ENCODE results near the gene TRMU. TPM values are rescaled to one million over a fixed set of nuclear protein-coding genes. Genes with fewer than 3 reads are reported as not detected.

TRMU gene
- total and polyA plus RNA-seq, 2 of the 4 experiments (the other 2 are of a cell fraction): 19.0 to 36.4 TPM

DNA sequence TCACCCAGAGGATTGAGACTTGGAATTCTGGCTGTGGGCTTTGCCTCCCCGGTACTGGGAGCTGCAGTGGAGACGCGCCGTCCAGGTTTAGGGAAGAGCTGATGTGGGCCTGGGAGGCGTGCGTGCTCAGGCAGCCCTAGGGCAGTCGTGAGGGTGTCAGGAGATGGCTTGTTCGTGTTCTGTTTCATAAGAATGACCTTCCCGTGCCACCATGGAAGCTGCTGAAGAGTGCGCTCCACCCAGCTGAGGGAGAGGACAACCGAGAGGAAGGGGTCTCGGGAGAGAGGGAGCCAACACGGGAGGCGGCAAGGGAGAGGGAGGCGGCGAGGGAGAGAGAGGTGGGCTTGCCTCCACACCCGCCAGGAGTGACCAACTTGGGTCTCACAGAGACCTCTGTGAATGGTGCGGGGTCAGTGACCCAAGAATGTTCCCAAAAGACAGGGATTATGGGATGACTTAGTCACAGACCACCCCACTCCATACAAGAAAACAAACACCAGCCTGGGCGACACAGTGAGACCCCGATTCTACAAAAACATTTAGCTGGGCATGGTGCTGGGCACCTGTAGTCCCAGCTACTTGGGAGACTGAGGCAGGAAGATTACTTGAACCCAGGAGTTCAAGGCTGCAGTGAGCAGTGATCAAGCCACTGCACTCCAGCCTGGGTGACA is 14.7 kb upstream of the TRMU start:
- Histone ChIP-seq H4K91ac (ENCODE audit: insufficient read depth, low read depth, low read length) (no peak overlapping the region), H3K14ac (replicated peaks; ENCODE audit: low read depth, low read length) (no peak overlapping the region), H3K56ac (ENCODE audit: extremely low read depth, insufficient read depth, low read length) (no peak overlapping the region), H3K9me1 (ENCODE audit: insufficient read depth, low read length) (no peaks in the 10 kb centered on the region; the same call in 1 of the 2 replicates), H3K9me3 (ENCODE audit: control insufficient read depth, insufficient read depth, low read length) (no peaks in the 10 kb centered on the region), H2AFZ (replicated peaks; ENCODE audit: low read length, poor library complexity) (no peak overlapping the region), H3K27ac (ENCODE audit: insufficient read depth, low read length) (no peak overlapping the region), H4K8ac (ENCODE audit: low read depth in 2 of 2, low read length in 2 of 2) (no peak overlapping the region), H3K18ac (ENCODE audit: low read depth, low read length) (no peak overlapping the region), H2BK20ac (ENCODE audit: low read depth, low read length) (no peak overlapping the region), H3K4ac (ENCODE audit: low read depth, low read length) (no peak overlapping the region), H2BK5ac (ENCODE audit: low read depth, low read length, poor library complexity, severe bottlenecking) (no peak overlapping the region), H3K4me2 (ENCODE audit: low read depth, low read length) (no peak overlapping the region), H3K79me1 (ENCODE audit: low read depth in 1 of 2, low read length in 2 of 2) (peaks cover 27 to 48% of the 10 kb centered on the region in 2 experiments), H3K9ac (ENCODE audit: low read depth, low read length) (no peak overlapping the region), H3K27me3 (ENCODE audit: control insufficient read depth, insufficient read depth, low read length) (no peaks in the 10 kb centered on the region), H3K36me3 (ENCODE audit: control insufficient read depth, insufficient read depth, low read length) (peaks cover 23% of the 10 kb centered on the region), H3K23ac (ENCODE audit: low read depth, low read length) (no peak overlapping the region), H3K4me3 (ENCODE audit: insufficient read depth, low read depth, low read length) (no peak overlapping the region), H2AK5ac (ENCODE audit: low read depth, low read length) (no peak overlapping the region), H2BK15ac (ENCODE audit: low read depth, low read length) (no peak overlapping the region), H4K5ac (ENCODE audit: low read depth, low read length) (no peak overlapping the region), H4K20me1 (ENCODE audit: insufficient read depth, low read length) (no peaks in the 10 kb centered on the region; the same call in 1 of the 2 replicates), H2AK9ac (replicated peaks; ENCODE audit: low read depth, low read length, poor library complexity) (no peak overlapping the region), H2BK120ac (ENCODE audit: low read depth, low read length) (no peak overlapping the region), H3K4me1 (ENCODE audit: control insufficient read depth, insufficient read depth, low read length) (no peaks in the 10 kb centered on the region)
- dilution Hi-C loops (cut with HindIII; ENCODE audit: low sequenced_read_pairs, unreplicated experiment): no loop called here
- TF ChIP-seq, protein P1, sequence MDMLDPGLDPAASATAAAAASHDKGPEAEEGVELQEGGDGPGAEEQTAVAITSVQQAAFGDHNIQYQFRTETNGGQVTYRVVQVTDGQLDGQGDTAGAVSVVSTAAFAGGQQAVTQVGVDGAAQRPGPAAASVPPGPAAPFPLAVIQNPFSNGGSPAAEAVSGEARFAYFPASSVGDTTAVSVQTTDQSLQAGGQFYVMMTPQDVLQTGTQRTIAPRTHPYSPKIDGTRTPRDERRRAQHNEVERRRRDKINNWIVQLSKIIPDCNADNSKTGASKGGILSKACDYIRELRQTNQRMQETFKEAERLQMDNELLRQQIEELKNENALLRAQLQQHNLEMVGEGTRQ (IDR thresholded peaks at IDR 0.05; ENCODE audit: low read depth, low read length): no peak
- no peak for TF ChIP-seq CHD1 (IDR thresholded peaks at IDR 0.05; ENCODE audit: low read depth, low read length)
- no peak for TF ChIP-seq RAD21 (IDR thresholded peaks at IDR 0.05; ENCODE audit: low read length)
- TF ChIP-seq MXI1 (IDR thresholded peaks at IDR 0.05; ENCODE audit: borderline replicate concordance, low read depth, low read length): no peak
- no peak for TF ChIP-seq MAZ (IDR thresholded peaks at IDR 0.05; ENCODE audit: borderline replicate concordance, low read depth, low read length)
- TF ChIP-seq RFX5 (IDR thresholded peaks at IDR 0.05; ENCODE audit: low read depth, low read length): no peak
- no peak for TF ChIP-seq RCOR1 (IDR thresholded peaks at IDR 0.05; ENCODE audit: insufficient replicate concordance, low read length)
- TF ChIP-seq SMC3 (IDR thresholded peaks at IDR 0.05; ENCODE audit: low read depth, low read length): no peak
- no peak for TF ChIP-seq CEBPB (IDR thresholded peaks at IDR 0.05; ENCODE audit: low read depth, low read length)
- no peak for TF ChIP-seq FOS (IDR thresholded peaks at IDR 0.05; ENCODE audit: low read depth, low read length)
- DNase-seq: no peak
- intact Hi-C loops (cut with micrococcal nuclease): no loop called here
- ATAC-seq (ENCODE audit: low read depth): no peak
- in situ Hi-C loops (cut with MboI; ENCODE audit: low sequenced_read_pairs): no loop called here
- ChIA-PET CTCF (no interaction called here), POLR2A (ENCODE audit: unreplicated experiment) (interaction anchor here (0.6 kb wide), 1 partner anchor 408 kb away, joined by 3 read pairs; no protein-coding TSS in a partner anchor)
- WGBS, 2 experiments (ENCODE audit: extremely low coverage in 2 of 2, insufficient read length in 1 of 2): 92% methylated on average over 6 of the region's 20 CpGs; no CpG with 5 or more reads in 1 of the 2 experiments
- BruUV-seq (replicated peaks): no TSS peak
